Subcutaneous adipose tissue (tissue), 4 donors: ENCODE measurements around the gene LIF. TPM values are rescaled to one million over a fixed set of nuclear protein-coding genes. Genes with fewer than 3 reads are reported as not detected.

Source experiments
- total RNA-seq, 4 donors: library from RNA; depleted of rRNA; stranded (reverse); fragments of >200 nt; gene quantifications; one replicate each; pipeline ENCODE4 v1.1.0, GENCODE V29; 2016
- TF ChIP-seq, protein P1 (sequence below): fragments of 450-650 bp; IDR thresholded peaks from one replicate; pipeline ENCODE4 v1.5.1; 2016; ENCODE audit warnings: low read depth, mild to moderate bottlenecking, control low read depth, antibody characterized with exemption, moderate library complexity

LIF gene
- total RNA-seq, 4 donors from 2014 or later, result 0.82 to 0.88 TPM; not detected in 2

DNA sequence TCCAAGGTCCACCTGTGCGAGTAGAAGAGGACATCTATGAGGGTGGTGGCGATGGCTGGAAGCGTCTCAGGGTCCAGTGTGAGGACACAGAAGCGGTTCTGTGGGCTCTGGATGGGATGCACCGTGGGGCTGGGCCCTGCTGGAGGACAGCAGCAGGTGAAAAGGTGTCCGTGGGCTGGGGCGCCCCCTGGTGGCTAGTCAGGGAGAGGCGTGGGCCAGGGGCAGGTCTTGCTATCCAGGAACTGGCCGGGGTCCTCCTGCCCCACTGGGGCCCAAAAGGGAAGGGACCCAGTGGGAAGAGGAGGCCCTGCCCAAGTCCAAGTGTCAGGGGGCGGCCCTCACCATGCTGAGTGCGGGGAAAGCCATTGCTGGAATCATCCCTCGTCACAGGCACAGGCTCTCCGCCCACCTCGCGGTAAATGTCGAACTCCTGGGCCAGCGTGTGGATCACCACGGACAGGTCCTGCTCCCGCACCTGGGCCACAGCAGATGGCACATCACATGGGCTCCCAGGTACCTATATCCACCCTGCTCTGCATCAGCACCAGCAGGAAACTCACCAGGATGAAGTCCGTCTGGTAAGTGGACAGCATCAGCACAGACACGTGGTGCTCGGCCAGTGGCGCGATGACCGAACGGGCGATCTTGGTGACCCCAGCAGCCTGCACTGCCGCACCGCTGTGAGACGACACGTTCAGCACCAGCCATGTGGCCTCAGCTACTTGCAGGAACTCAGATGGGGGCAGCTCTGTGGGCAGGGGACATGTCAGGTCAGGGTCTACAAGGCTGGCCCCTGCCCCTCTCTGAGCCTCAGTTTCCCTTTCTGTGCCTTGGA is 40.5 kb upstream of the LIF start:
- TF ChIP-seq, protein P1, sequence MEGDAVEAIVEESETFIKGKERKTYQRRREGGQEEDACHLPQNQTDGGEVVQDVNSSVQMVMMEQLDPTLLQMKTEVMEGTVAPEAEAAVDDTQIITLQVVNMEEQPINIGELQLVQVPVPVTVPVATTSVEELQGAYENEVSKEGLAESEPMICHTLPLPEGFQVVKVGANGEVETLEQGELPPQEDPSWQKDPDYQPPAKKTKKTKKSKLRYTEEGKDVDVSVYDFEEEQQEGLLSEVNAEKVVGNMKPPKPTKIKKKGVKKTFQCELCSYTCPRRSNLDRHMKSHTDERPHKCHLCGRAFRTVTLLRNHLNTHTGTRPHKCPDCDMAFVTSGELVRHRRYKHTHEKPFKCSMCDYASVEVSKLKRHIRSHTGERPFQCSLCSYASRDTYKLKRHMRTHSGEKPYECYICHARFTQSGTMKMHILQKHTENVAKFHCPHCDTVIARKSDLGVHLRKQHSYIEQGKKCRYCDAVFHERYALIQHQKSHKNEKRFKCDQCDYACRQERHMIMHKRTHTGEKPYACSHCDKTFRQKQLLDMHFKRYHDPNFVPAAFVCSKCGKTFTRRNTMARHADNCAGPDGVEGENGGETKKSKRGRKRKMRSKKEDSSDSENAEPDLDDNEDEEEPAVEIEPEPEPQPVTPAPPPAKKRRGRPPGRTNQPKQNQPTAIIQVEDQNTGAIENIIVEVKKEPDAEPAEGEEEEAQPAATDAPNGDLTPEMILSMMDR, result no peak

DNA sequence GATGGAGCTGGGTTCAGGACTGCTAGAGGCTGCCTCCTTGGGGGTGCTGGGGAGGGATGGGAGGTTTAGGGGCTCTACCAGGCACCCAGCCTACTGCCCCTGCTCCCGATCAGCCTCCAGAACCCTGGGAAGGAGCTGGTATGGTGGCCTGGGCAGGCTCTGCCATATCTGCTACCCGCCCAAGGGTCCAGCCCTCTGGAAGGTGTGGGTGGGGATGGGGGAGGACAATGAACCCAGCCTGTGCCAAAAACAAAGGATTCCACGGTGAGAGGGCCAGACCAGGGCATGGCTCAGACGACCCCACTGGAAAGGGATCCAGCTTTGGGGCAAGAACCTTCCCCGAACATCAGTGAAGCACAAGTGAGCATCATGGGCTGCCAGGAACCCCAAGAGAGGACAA is 39.8 kb upstream of the LIF start:
- TF ChIP-seq, protein P1, result no peak

DNA sequence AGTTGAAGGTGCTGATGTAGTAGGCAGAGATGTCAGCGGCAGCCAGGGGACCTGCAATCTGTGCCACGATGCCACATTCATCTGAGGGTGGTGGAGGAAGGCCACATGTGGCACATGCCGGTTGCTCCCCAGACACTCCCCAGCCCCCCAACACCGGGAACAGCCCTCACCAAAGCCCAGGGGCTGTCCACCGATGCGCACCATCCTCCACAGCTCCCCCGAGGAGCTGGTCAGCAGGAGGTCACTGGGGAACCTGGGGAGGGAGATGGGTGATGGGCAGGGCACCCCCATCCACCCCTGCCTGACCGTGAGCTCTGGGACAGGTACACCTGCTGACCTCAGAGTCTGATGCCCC is 39.3 kb upstream of the LIF start:
- TF ChIP-seq, protein P1, result no peak

DNA sequence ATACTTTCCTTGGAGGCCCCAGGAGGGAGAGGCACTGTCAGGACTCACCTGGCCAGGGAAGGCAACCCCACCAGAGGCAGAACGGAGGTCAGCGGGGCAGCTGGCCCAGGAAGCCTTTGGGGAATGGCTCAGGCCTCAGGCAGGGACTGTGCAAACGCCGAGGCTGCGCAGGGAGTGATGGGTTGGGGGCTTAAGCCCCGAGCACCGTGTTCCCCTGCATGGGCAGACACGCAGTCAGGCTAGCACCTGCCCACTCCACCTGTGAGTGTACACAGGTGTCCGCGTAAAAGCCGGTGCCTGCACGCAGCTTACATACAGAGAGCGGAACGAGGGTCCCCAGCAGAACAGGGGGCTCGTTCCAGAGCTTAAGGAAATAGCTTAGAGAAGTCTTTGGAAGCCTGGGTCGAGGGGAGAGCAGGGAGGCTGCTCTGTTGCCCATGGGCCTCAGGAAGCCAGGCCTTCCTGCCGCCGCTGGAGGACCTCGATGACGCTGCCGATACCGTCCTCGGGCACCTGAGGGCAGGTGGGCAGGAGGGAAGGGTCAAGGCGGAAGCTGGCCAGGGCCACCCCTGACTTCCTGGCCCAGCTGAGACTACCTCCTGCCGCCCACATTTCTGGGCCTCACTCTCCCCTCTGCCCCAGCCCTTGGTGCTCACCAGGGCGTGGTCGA is 38.8 kb upstream of the LIF start:
- TF ChIP-seq, protein P1, result no peak

DNA sequence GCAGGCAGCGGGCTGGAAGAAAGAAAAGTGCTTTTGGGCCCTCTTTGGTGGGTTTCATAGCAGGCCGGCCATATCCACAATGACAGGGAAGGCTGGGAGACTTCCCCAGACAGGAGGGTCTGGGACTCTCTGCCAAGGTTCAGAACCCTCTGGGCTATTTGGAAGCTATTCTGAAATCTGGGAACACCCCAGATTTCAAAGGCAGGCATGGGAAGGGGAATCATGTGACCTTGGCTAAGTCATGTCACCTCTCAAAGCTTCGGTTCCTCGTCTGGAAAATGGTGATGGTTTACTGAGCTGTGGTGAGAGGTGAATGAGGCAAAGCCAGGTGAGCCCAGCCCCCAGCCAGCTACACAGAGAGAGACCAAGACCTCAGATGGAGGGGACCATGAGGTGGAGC is 38.1 kb upstream of the LIF start:
- TF ChIP-seq, protein P1, result no peak

DNA sequence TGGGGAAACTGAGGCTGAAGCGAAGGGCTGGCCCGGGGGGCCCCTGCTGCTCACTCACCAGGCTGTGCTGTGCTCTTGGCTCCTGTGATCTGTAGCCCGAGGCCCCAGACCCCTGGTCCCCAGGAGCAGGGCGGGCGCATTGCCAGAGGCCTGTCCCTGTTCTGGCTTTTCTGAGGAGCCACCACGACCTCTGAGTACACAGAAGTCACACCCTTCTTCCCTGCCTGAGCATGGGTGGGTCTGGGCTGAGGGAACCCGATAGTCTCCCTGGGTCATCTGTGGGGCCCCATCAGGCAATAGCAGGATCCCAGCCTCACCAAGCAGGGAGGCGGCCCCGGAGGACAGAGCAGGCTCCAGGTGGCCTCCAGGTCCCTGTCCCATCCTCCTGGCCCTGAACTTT is 37.6 kb upstream of the LIF start:
- TF ChIP-seq, protein P1, result no peak

DNA sequence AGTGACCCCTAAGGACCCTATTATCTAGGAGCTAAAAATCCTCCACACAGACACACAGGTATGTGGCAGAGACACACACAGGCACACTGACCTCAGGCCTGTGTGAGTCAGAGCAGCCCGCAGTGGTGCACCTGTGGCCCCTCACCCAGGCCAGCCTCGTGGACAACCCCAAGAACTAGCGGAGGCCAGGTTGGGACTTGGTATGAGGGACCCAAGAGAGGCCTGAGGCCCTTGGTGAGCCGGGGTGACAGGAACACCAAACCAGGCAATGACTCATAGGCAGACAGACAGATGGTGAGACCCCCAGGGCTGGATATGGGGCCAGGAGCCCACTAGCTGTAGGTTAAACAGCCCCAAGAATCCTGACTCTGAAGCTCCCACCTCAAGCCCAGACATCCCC is 36.8 kb upstream of the LIF start:
- TF ChIP-seq, protein P1, result no peak
